Vagina (tissue), 2 donors: Measurements from ENCODE around the gene BCL2L14. TPM values are rescaled to one million over a fixed set of nuclear protein-coding genes. Genes with fewer than 3 reads are reported as not detected.

Experiments used
- DNase-seq, 2 donors: peaks; one replicate each; pipeline ENCODE4 v3.0.0-alpha.2; 2017; ENCODE audit errors: extremely low spot score in 2 of 2
- H3K27ac ChIP-seq: fragments of 200-600 bp; sonication (generic); one replicate; pipeline ENCODE4 v1.5.1; 2019
- H3K27me3 ChIP-seq: fragments of 200-600 bp; sonication (generic); one replicate; pipeline ENCODE4 v1.5.1; 2019
- H3K36me3 ChIP-seq, 2 donors: fragments of 200-600 bp; sonication (generic); one replicate each; pipeline ENCODE4 v1.5.1; 2017 to 2019
- H3K4me1 ChIP-seq: fragments of 200-600 bp; sonication (generic); one replicate; pipeline ENCODE4 v1.5.1; 2019
- H3K4me3 ChIP-seq, 2 donors: fragments of 200-600 bp; sonication (generic); 1 replicate in 1 of 2; 2 replicates in 1 of 2; pipeline ENCODE4 v1.5.1; 2016 to 2019
- H3K9me3 ChIP-seq: fragments of 200-600 bp; sonication (generic); one replicate; pipeline ENCODE4 v1.5.1; 2019
- CTCF ChIP-seq, 3 experiments: fragments of 450-650 bp in 2 of 3; fragments of 200-600 bp in 1 of 3; sonication (generic) in 1 of 3; IDR thresholded peaks; one replicate each; pipeline ENCODE4 v1.5.1; 2017 to 2019; ENCODE audit warnings: antibody characterized with exemption in 3 of 3, mild to moderate bottlenecking in 2 of 3, moderate library complexity in 2 of 3
- POLR2A ChIP-seq, 2 donors: fragments of 450-650 bp; IDR thresholded peaks; one replicate each; pipeline ENCODE4 v1.6.1; 2017; ENCODE audit warnings: antibody characterized with exemption in 2 of 2, mild to moderate bottlenecking in 2 of 2, moderate library complexity in 2 of 2
- POLR2AphosphoS5 ChIP-seq, 2 donors: sonication (generic); formaldehyde crosslinking; IDR thresholded peaks; one replicate each; pipeline ENCODE4 v1.9.0; 2017; ENCODE audit warnings: antibody characterized with exemption in 2 of 2, mild to moderate bottlenecking in 2 of 2, low read depth in 1 of 2; ENCODE audit not compliant: insufficient read depth in 1 of 2
- intact Hi-C: fragments of 100-400 bp; cut with DNase I; formaldehyde crosslinking; loops from one replicate; pipeline ENCODE4 v1.15.1; 2023
- total RNA-seq: library from RNA; depleted of rRNA; stranded (reverse); fragments of >200 nt; gene quantifications from one replicate; pipeline ENCODE4 v1.2.3, GENCODE V29; 2016

The BCL2L14 gene
- total RNA-seq, 1 donor from 2014 or later, result not detected

- H3K9me3 ChIP-seq, result no peaks in the 10 kb centered on the region
- no peaks in the 10 kb centered on the region for H3K27me3 ChIP-seq
- H3K4me3 ChIP-seq, result no peak overlapping the region
- TF ChIP-seq CTCF (IDR thresholded peaks at IDR 0.05) (no peak), POLR2AphosphoS5 (IDR thresholded peaks at IDR 0.05; ENCODE audit: insufficient read depth in 1 of 2, low read depth in 1 of 2) (no peak), POLR2A (IDR thresholded peaks at IDR 0.05) (no peak)
- H3K27ac ChIP-seq, result no peak overlapping the region
- no peak for DNase-seq
- no peaks in the 10 kb centered on the region for H3K36me3 ChIP-seq
- intact Hi-C loops, result loop anchor here (10.0 kb wide), 1 partner anchor 121 kb away; no protein-coding TSS in a partner anchor
- H3K4me1 ChIP-seq, result no peaks in the 10 kb centered on the region
Observed at GRCh38 chr12:12025799-12026386, 44.8 kb upstream of the BCL2L14 start.

GRCh38 chr12:12028668-12029402, 41.9 kb upstream of the BCL2L14 start:
- H3K36me3 ChIP-seq, result no peaks in the 10 kb centered on the region
- no peaks in the 10 kb centered on the region for H3K9me3 ChIP-seq
- TF ChIP-seq POLR2AphosphoS5 (IDR thresholded peaks at IDR 0.05; ENCODE audit: insufficient read depth in 1 of 2, low read depth in 1 of 2), result no peak
- no peak for TF ChIP-seq CTCF (IDR thresholded peaks at IDR 0.05)
- TF ChIP-seq POLR2A (IDR thresholded peaks at IDR 0.05), result no peak
- no peak overlapping the region for H3K4me3 ChIP-seq
- DNase-seq, result no peak
- H3K27me3 ChIP-seq, result no peaks in the 10 kb centered on the region
- intact Hi-C loops, result loop anchor here (10.0 kb wide), 1 partner anchor 124 kb away; no protein-coding TSS in a partner anchor
- no peak overlapping the region for H3K27ac ChIP-seq
- peaks cover 14% of the 10 kb centered on the region for H3K4me1 ChIP-seq

- H3K9me3 ChIP-seq, result no peaks in the 10 kb centered on the region
- peaks cover 14% of the 10 kb centered on the region for H3K4me1 ChIP-seq
- TF ChIP-seq POLR2AphosphoS5 (IDR thresholded peaks at IDR 0.05; ENCODE audit: insufficient read depth in 1 of 2, low read depth in 1 of 2) (no peak), CTCF (IDR thresholded peaks at IDR 0.05) (no peak), POLR2A (IDR thresholded peaks at IDR 0.05) (no peak)
- no peaks in the 10 kb centered on the region for H3K27me3 ChIP-seq
- no peak for DNase-seq
- no peak overlapping the region for H3K4me3 ChIP-seq
- H3K27ac ChIP-seq, result no peak overlapping the region
- H3K36me3 ChIP-seq, result no peaks in the 10 kb centered on the region
- intact Hi-C loops, result loop anchor here (5.0 to 10.0 kb wide), 3 partner anchors 125 to 475 kb away; no protein-coding TSS in a partner anchor
Observed at GRCh38 chr12:12029653-12030052, 41.1 kb upstream of the BCL2L14 start.

- H3K9me3 ChIP-seq, result no peaks in the 10 kb centered on the region
- no peak for DNase-seq
- intact Hi-C loops, result loop anchor here (5.0 to 10.0 kb wide), 2 partner anchors 450 to 478 kb away; no protein-coding TSS in a partner anchor
- peak overlapping the region; percentile 38 to 39 for H3K4me3 ChIP-seq
- H3K27me3 ChIP-seq, result no peaks in the 10 kb centered on the region
- TF ChIP-seq POLR2A (IDR thresholded peaks at IDR 0.05), result no peak
- TF ChIP-seq POLR2AphosphoS5 (IDR thresholded peaks at IDR 0.05; ENCODE audit: insufficient read depth in 1 of 2, low read depth in 1 of 2), result no peak
- no peak for TF ChIP-seq CTCF (IDR thresholded peaks at IDR 0.05)
- H3K27ac ChIP-seq, result peak overlapping the region; percentile 67
- peaks cover 14% of the 10 kb centered on the region for H3K4me1 ChIP-seq
- no peaks in the 10 kb centered on the region for H3K36me3 ChIP-seq
Observed at GRCh38 chr12:12032260-12032791, 38.4 kb upstream of the BCL2L14 start.
